GM18499 (cell line): ENCODE results near the gene HFM1.
"Not testable (repeated sequence)": the region's sequence is repeated elsewhere in the genome, so short reads cannot be mapped to it uniquely, and the experiment has no call there.

Source experiments
- ATAC-seq: cut with Tn5 transposase; IDR thresholded peaks from one replicate; pipeline ENCODE4 v1.9.1; 2021; ENCODE audit warnings: moderate number of reproducible peaks; ENCODE audit not compliant: insufficient read depth, unreplicated experiment

Gene HFM1

GRCh38 chr1:91404151-91405012, at the start of gene HFM1:
HFM1 (minus strand) TSS chr1:91404837; CDS start chr1:91401082, 3,755 bp downstream.
- peak; percentile 81 for ATAC-seq

GRCh38 chr1:91454136-91454535, 49.5 kb upstream of the HFM1 start:
- no peak for ATAC-seq

GRCh38 chr1:91450260-91450659, 45.6 kb upstream of the HFM1 start:
- no peak for ATAC-seq

GRCh38 chr1:91447782-91448181, 43.1 kb upstream of the HFM1 start:
- ATAC-seq: not testable (repeated sequence)

GRCh38 chr1:91441980-91442379, 37.3 kb upstream of the HFM1 start:
- not testable (repeated sequence) for ATAC-seq

- no peak for ATAC-seq
These were observed 36.2 kb upstream of the HFM1 start for GRCh38 chr1:91440847-91441246.

GRCh38 chr1:91439016-91439415, 34.4 kb upstream of the HFM1 start:
- ATAC-seq: no peak

- ATAC-seq: no peak
These were observed 23.7 kb upstream of the HFM1 start for GRCh38 chr1:91428182-91428798.

- ATAC-seq: no peak
These were observed 23.1 kb upstream of the HFM1 start for GRCh38 chr1:91427741-91428140.

- not testable (repeated sequence) for ATAC-seq
These were observed 17.9 kb upstream of the HFM1 start for GRCh38 chr1:91422523-91422922.

- ATAC-seq: no peak
These were observed 7.7 kb upstream of the HFM1 start for GRCh38 chr1:91412371-91412770.

- ATAC-seq: no peak
These were observed 2.2 kb upstream of the HFM1 start for GRCh38 chr1:91406773-91407389.

GRCh38 chr1:91402023-91402422, 2.6 kb downstream of the HFM1 start:
- ATAC-seq: no peak

GRCh38 chr1:91400133-91400725, 4.4 kb downstream of the HFM1 start:
- ATAC-seq: no peak

GRCh38 chr1:91398291-91398690, 6.3 kb downstream of the HFM1 start:
- no peak for ATAC-seq

- no peak for ATAC-seq
These were observed 7.0 kb downstream of the HFM1 start for GRCh38 chr1:91397605-91398004.

GRCh38 chr1:91393042-91393441, 11.6 kb downstream of the HFM1 start:
- ATAC-seq: no peak

- no peak for ATAC-seq
These were observed 18.5 kb downstream of the HFM1 start for GRCh38 chr1:91386109-91386508.

- no peak for ATAC-seq
These were observed 21.2 kb downstream of the HFM1 start for GRCh38 chr1:91383456-91383855.

GRCh38 chr1:91381844-91382243, 22.8 kb downstream of the HFM1 start:
- no peak for ATAC-seq

GRCh38 chr1:91374086-91374485, 30.6 kb downstream of the HFM1 start:
- no peak for ATAC-seq
